K562 (cell line): Measurements from ENCODE around the gene RPL21.

Source experiments
- HDGF ChIP-seq: fragments of 450-650 bp; IDR thresholded peaks from 2 replicates; pipeline ENCODE4 v1.6.1; 2016
- JUND ChIP-seq, 2 experiments: IDR thresholded peaks; 2 replicates in 1 of 2; 3 replicates in 1 of 2; pipeline ENCODE4 v1.6.1; 2011; ENCODE audit warnings: borderline replicate concordance in 2 of 2, low read depth in 2 of 2, low read length in 2 of 2, improper control_type of control experiment in 1 of 2, missing biosample characterization in 1 of 2, missing genetic modification characterization in 1 of 2, missing genetic modification reagents in 1 of 2

DNA sequence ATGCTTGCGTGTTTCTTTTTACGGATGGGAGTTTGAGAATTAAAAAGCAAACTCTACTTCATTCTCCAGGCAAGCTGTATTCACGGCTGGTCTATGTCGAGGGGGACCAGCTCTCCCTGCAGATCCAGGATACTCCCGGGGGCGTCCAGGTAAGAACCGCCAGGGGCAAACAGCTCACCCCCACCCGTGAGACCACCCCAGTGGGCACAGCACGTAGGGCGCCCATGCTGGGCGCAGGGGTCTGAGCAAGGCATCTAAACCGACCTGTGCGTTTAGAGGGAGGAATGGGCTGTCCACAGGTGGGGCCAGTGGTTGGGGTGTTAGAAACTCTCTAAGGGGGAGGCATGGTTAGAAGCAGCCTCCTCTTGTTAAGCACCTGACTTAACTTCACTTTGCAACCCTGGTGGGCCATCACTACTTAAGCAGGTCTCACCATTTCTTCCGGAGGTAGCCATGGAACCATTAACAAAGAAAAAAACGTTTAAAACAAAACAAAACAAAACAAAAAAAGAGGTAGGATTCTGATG is 20.3 kb downstream of the RPL21 start:
- TF ChIP-seq HDGF (no peak), JUND (IDR thresholded peaks at IDR 0.05; ENCODE audit: borderline replicate concordance, low read depth, low read length) (no peak), JUND (tag; IDR thresholded peaks at IDR 0.05; ENCODE audit: borderline replicate concordance, low read depth, low read length) (no peak)
